Measurements from ENCODE around the gene COTL1.
"Not testable (repeated sequence)": the region's sequence is repeated elsewhere in the genome, so short reads cannot be mapped to it uniquely, and the experiment has no call there.

Gene COTL1

DNA sequence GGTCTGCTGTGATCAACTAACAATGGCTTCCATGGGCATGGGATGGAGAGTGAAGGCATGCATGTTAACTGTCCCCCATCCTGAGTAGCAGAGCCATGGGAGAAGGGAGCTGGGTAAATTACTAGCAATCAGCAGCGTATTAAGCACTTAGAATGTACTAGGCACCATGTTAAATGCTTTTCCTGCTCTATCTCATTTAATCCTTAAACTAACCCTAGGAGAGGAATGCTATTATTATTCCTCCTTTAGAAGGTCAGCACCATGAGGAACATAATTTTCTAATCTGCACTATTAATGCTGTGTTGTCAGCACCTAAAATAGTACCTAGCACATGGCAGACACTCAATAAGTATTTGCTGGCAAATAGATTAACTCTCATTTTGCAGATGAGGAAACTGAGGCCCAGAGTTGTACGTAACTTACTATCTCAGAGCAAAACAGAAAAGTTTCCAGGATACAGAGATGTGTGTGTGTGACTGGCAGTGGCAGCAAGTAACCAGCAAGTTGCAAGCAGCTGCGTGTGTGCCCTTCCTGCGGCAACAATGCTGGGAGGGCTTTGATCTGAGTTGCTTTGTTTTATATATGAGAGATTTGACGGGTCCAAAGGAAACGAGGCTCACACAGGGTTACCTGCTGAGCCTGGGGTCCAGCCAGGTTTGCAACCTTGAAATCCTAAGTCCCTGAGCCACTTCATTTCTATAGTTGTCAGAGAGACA lies 23.9 kb upstream of the COTL1 start:
- no peak for DNase-seq

DNA sequence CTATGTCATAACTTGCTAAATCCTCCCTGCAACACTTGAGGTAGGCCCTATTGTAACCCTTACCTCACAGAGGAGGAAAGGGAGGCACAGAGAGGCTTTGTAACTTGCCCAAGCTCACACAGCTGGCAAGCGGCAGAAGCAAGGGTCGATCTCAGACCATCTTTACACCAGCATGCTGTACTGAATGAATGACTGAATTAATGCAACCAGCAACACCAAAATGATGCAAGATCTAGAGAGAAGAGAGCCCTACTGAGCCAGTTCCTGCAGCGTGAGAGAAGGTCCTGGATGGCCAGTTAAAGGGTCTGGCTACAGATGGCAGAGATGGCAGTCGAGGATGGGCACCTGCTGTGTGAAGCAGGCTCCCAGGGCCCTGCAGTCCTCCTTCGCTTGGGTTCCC lies 22.3 kb upstream of the COTL1 start:
- no peak for DNase-seq

DNA sequence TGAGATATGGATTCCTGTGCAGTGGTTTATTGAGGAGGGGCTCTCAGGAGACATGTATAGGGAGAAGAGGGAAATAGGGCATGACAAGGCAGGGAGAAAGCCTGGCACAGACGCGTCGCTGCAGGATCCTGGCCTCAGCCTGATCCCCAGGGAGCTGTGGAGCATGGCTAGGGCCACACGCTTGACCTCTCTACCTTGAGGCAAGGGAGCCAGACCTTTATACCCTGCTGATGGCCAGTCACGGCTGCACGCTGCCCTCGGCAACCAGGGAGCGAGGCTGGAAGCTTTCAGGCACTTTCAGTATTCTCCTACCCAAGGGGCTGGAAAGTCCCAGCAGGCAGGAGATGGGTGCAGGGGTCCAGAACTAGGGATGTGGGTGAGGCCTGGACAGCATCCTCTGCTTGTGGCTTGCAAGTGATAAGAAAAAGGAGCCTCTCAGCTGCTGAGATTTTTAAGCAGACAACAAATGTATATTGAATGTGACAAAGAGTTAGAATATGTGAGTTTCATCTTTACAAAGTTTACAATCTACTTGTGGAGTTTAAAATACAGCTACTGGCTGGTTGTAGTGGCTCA lies 20.4 kb upstream of the COTL1 start:
- DNase-seq, result no peak

DNA sequence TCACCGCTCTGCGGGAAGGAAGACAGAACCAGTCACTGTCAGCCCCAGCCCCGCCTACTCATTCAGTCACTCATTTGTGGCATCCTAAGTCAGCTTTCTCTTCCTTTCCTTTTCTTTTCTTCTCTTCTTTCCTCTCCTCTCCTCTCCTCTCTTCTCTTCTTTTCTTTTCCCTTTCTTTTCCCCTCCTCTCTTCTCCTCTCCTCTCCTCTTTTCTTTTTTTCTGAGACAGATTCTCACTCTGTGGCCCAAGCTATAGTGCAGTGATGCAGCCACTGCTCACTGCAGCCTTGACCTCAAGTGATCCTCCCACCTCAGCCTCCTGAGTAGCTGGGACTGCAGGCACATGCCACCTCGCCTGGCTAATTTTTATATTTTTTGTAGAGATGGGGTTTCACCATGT lies 19.8 kb upstream of the COTL1 start:
- no peak for DNase-seq

DNA sequence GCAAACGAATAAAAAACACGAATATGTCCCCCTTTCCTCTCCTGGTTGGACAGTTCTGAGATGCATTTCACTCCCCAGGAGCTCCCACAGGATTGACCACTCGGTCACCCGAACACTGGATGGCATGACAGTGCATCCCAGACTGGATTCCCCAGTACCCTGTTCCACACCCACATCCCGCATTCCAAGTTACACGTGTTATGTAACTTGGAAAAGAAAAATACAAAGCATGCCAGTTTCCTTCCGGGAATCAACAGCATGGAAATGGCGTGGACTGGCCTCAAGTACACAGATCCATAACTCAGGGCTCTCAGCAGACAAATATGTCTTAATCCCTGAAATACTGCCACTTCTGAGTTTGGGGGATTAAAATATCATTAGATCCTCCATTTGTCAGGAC lies 17.8 kb upstream of the COTL1 start:
- DNase-seq, result no peak

DNA sequence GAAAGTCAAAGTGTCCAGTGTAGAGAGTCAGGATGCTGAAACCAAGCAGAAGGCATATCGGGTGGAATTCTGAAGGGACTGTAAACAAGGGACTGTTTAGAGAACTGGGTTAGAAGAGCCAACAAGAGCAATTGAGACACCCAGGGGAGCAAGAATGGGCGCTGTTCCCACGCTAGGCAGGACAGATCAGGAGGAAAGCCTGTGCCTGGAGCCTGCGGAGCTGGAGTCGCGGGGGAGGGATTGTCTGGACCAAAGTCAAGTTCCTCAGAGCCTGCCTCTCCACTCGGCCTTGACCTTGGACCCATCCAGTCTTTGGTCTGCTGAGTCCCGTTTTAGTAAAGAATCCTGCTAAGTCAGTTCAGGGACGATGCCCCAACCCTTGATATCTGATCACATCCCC lies 15.7 kb upstream of the COTL1 start:
- DNase-seq, result no peak

DNA sequence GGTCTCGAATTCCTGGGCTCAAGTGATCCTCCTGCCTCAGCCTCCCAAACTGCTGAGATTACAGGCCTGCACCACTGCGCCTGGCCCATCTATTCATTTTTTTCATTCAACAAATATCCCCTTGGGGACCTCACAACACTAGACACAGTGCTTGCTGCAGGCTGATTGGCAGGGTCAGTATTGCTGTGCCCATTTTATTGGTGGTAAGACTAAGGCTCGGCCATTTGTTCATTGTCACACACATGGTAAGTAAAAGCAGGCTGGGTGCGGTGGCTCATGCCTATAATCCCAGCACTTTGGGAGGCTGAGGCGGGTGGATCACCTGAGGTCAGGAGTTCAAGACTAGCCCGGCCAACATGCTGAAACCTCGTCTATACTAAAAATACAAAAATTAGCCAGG lies 15.0 kb upstream of the COTL1 start:
- DNase-seq, result not testable (repeated sequence)

DNA sequence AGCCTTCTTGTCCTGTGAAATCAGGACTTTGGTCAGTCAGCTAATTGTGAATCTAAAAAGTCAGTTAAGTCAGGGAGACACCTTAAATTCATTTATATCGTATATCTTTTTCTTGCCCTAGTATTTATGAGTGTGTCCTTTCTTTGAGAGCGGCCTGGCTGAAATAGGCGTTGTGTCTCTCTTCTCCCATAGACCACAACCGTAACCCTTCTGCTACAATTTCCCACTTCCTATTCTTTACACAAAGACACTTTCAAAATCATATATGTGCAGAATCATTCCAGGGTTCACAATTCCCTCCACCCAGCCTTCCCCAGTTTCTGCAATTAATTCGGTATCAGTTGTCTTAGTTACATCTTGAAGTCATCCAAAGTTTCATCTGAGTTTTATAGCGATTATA lies 14.0 kb upstream of the COTL1 start:
- no peak for DNase-seq

DNA sequence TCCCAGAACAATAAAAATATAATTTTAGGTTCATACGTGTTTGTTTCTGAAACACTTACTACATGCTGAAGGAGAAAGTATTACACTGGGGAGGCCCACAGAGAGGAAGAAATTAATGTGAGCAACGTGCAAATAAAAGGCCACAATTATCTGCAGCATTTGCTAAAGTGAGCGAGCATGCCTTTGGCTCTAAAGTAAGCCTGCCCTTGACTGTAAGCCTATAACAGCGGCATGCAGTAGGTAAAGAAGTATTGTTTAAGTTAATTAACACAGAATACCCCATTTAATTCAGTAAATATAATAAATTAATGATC lies 13.2 kb upstream of the COTL1 start:
- no peak for DNase-seq

DNA sequence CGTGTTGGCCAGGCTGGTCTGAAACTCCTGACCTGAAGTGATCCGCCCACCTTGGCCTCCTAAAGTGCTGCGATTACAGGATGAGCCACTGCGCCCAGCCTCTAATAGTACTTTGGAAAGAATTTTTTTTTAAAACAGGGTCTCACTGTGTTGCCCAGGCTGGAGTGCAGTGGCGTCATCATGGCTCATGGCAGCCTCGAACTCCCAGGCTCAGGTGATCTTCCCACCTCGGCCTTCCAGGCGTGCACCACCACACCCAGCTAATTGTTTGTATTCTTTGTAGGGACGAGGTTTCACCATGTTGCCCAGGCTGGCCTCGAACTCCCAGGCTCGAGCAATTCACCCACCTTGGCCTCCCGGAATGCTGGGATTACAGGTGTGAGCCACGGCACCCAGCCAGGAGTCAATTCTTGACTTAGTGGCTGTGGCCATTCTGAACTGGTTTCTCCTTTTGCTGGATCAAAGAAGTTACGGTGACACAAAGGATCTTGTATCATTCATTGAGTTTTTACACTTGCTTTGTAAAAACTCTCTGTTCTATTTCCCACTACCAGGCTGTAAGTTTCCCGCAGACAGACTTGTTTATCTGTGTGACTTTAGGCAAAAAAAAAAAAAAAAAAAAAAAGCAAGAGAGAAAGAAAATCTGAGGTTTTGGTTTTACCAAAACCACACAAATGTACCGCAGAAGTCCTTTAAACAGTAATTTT lies 12.7 kb upstream of the COTL1 start:
- DNase-seq, result no peak

DNA sequence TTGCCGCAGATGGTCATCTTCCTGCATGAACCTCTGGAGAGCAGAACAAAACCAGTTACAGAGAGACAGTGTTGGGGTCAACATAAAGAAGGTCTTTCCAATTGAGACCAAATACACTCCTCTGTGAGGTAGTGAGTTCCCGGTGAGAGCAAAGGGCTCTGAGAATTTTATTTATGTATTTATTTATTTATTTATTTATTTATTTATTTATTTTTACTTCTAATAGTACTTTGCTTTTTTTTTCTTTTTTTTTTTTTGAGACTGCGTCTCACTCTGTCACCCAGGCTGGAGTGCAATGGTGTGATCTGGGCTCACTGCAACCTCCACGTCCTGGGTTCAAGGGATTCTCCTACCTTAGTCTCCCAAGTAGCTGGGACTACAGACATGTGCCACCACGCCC lies 12.1 kb upstream of the COTL1 start:
- DNase-seq, result no peak

DNA sequence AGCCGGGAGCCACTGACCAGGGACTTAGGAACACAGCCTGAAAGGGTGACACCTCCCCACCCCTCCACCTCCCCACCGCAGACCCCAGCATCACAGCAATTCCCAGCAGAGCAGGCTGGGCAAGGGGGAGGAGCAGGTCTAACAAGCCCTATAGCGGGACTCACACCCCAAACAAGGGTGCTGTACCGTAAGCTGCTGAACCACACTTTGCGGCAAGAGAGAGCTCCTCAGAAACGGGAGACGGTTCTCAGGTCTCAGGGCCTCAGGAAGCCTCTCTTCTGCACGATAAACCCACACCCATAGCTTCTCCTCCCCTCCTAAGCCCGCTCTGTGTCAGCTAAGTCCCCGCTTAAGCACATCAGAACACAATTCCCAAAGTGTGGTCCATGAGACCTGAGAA lies 11.7 kb upstream of the COTL1 start:
- no peak for DNase-seq

DNA sequence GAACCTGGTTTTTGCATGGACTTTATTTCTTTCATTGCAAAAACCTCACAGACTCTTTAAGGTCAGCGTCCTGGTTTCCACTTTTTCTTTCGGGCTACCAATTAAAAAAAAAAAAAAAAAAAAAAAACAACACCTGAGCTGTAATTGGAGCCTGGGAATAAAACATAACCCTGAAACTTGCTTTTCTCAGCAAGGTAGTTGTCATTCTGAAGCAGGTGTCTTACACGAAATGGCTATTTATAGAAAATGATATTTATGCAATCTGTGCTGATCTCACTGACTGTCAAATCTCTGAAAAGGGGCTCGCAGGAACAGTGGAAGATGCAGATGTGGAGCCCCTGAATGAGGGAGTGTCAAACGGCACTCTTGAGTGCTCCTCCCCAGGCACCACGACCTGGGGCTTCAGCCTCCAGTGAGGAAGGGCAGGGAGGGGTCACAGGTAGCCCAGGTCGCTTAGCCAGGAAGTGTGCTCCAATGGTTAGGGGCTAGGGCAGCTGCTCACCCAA lies 10.4 kb upstream of the COTL1 start:
- no peak for DNase-seq

DNA sequence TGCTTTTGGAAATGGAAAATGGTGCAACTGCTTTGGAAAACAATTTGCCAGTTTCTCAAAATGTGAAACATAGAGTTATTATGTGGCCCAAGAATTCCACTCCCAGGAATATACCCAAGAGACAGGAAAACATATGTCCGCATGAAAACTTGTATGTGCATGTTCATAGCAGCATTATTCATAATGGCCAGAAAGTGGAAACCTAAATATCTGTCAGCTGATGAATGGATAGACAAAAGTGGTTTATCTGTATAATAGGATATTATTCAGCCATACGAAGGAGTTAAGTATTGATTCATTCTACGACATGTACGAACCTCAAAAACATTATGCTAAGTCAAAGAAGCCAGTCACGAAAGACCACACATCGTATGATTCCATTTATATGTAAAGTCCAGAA lies 7.7 kb upstream of the COTL1 start:
- DNase-seq, result no peak

DNA sequence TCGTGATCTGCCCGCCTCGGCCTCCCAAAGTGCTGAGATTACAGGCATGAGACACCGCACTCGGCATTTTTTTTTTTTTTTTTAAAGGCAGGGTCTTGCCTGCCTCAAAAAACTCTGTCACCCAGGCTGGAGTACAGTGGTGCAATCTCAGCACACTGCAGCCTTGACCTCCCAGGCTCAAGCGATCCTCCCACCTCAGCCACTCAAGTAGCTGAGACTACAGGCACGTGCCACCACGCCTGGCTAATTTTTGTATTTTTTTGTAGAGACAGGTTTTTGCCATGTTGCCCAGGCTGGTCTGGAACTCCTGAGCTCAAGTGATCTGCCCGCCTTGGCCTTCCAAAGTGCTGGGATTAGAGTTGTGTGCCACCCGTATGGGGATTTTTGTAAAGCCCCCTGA lies 3.0 kb upstream of the COTL1 start:
- DNase-seq, result not testable (repeated sequence)

DNA sequence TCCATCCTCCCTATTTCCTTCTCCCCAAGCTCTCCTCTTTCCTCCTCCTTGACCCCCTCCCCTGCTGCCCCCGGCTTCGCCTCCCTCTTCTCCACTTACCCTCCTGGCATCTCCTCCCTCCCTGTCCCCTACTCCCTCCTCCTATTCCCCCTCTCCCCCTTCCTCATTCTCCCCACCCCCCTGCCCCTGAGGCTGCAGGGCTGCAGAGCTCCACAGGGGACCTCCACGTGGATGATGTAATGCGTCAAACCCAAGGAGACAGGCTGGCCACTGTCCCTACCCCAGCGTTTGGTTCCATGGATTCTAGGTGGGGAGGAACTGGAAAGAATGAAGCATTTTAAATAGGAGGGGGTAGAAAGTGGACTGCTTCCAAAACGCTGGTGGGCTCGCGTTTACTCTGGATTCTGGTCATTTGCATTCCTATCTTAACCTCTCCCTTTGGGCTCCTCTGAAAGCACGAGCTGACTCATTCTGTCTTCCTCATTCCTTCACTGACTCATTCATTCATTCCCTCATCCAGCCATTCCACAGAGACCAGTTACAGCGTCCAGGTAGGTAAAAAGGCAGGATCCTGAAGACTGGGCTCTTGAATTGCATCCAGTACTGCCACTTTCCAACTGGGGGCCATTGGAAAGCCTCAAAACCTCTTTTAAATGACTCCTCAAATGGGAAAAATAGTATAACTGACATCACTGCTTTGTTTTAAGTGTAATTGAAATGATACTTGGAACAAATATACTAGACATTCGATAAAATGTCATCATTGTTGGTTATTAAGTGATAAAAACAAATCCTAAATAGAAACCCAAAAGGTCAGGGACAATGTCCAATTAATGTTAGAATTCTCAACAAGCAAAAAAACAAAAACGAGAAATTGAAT lies 943 bp upstream of the COTL1 start:
- DNase-seq, result no peak

DNA sequence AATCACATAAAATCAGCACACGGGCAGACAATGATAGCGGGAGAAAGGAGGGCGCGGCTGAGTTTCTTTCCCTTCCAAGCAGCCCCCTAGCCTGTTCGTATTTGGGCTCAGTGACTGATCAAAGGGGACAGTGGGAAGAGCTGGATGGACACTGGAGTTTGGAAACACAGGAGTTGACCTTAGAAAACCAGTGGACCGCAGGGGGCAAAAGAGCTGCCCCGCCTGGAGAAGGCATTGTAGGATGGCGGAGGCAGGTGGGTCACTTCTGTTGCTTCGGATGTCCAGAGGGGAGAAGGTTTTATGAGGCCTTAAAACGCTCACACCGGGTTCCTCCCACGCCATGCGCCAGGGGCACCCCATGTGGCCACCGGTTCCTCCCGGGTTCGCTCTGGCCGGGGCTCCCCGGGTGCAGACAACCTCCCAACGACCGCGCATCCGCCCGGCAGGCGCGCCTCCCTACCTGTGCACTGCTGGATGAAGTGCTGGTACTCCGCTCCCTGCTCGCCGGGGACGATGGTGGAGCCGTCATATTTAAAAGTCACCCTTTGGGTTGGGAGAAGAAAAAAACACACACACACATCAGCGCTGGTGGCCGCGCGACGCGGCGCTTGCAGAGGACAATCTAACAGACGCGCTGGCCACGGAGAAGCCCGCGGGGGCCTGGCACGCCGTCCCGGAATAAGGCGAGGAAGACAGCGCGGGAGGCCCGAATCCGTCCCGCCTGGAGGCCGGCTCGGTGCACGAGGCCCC lies 662 bp downstream of the COTL1 start:
- no peak for DNase-seq

DNA sequence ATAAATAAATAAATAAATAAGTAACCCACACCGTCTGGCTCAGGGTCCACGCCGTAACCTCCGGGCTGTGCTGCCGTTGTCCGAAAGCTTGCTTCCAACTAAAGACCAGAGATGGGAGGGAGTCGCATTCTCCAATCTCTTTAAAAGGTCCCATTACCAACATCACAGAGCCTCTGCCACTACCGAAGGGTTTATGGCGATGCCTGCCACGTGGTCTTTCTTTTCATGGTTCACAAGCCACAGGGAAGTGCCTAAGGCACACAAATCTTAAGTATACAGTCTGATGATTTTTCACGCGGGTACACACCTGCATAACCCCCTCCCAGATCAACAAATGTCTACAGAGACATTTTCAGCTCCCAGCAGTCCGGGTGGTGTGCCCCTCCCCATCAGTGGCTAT lies 1.4 kb downstream of the COTL1 start:
- DNase-seq, result no peak

DNA sequence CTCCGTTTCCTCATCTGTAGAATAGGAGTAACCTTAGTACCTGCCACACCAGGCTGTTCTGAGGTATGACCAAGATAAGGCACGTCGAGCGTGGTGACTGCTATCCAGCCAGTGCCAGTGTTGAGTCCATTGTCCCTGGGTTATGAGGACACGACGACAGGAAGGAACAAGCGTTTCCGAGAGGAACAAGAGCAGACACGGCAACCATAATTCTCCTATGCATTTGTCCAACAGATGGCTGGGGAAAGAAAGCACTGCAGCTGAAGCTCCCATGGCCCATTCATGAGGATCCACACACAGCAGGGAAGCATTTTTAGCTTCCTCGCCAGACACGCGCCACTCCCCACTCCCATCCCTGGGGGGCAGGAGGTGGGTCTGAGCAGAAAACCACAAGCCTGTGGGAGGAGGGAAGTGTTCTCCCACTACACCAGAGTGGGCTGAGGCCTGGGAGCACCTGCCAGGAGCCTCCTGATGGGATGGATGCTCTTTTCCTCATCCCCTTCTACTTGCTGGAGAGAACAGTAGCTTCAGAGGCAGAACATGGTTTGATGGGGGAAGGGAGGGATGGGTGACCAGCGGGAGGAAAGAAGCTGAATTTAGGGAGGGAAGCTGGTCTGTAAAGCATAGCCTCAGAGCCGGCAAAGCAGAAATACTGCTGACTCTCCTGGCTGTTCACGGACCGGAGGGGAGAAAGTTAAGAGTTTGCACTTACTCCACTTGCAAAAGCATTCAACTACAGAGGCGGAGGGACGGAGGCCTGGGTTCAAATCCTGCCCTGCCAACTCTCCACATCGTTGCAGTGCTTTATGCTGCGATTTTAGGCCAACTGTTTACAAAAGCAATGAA lies 2.7 kb downstream of the COTL1 start:
- no peak for DNase-seq

DNA sequence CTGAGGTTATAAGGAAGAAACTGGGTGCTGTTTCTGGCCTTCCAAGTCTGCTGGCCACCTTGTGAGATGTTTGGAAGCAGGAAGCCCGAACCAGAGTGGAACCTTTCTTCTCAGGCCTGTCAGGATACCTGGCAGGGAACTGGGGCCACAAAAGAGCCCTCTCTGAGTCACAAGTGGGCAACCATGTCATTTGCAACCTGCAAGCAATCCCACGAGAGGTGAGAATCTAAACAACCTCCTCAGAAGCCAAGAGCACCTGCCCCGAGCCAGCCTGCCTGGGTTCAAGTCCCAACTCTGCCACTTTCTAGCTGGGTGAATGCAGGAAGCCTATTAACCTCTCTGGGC lies 3.3 kb downstream of the COTL1 start:
- no peak for DNase-seq

DNA sequence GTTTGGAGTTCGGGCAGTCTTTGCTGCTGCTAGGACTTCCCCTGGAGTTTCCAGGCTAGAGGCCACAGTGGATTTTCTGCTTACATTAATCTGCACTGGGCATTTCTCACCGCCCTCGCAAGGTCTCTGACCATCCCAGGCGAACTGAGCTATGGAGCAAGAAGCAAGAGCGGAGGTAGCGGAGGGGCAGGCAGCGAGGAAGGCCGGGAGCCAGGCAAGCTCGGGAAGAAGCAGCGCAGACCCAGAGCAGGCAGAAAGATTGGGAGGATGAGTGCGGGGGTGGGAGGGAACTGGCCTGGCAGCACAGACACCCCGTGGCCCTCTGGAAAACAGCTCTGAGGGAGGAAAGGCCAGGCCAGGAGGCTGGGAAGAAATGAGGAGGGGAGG lies 3.8 kb downstream of the COTL1 start:
- no peak for DNase-seq

Data from CD4-positive, alpha-beta T cell treated with Interleukin-15 for 1 hour (primary cell).